HepG2 (cell line): ENCODE measurements around the gene BCL2L11. TPM values are rescaled to one million over a fixed set of nuclear protein-coding genes. Genes with fewer than 3 reads are reported as not detected.
A peak's percentile ranks its signal among the peaks of the same experiment; 100 is the strongest.

Experiments used
- ARHGAP35 ChIP-seq: sonication (generic); formaldehyde crosslinking; IDR thresholded peaks from 2 replicates; pipeline ENCODE4 v1.9.0; 2022; ENCODE audit warnings: mild to moderate bottlenecking, inconsistent platforms, moderate library complexity, missing genetic modification reagents, borderline replicate concordance
- ARID4A ChIP-seq: sonication (generic); formaldehyde crosslinking; IDR thresholded peaks from 2 replicates; pipeline ENCODE4 v1.5.0; 2020; ENCODE audit warnings: mild to moderate bottlenecking, missing genetic modification reagents, borderline replicate concordance
- DNMT1 ChIP-seq: sonication (generic); formaldehyde crosslinking; IDR thresholded peaks from 2 replicates; pipeline ENCODE4 v1.5.1; 2020; ENCODE audit warnings: mild to moderate bottlenecking, missing genetic modification reagents
- E2F5 ChIP-seq: sonication (generic); formaldehyde crosslinking; conservative IDR thresholded peaks from 2 replicates; pipeline ENCODE4 v1.4.0; 2020; ENCODE audit warnings: missing genetic modification reagents
- HDAC2 ChIP-seq: sonication (generic); formaldehyde crosslinking; IDR thresholded peaks from 2 replicates; pipeline ENCODE4 v1.4.0; 2020; ENCODE audit warnings: missing genetic modification reagents
- HNF1B ChIP-seq: sonication (generic); formaldehyde crosslinking; IDR thresholded peaks from 2 replicates; pipeline ENCODE4 v1.5.1; 2020; ENCODE audit warnings: mild to moderate bottlenecking, moderate library complexity, missing genetic modification reagents
- HOXA3 ChIP-seq: sonication (generic); formaldehyde crosslinking; IDR thresholded peaks from 2 replicates; pipeline ENCODE4 v1.5.0; 2020; ENCODE audit warnings: missing genetic modification reagents
- KDM5B ChIP-seq: sonication (generic); formaldehyde crosslinking; IDR thresholded peaks from 2 replicates; pipeline ENCODE4 v1.4.0; 2020; ENCODE audit warnings: missing genetic modification reagents, mild to moderate bottlenecking, borderline replicate concordance
- KLF16 ChIP-seq, 2 experiments: sonication (generic) in 1 of 2; formaldehyde crosslinking in 1 of 2; IDR thresholded peaks; 2 replicates each; pipeline versions ENCODE4 v1.6.1 to v1.8.0; 2016 to 2023; ENCODE audit warnings: missing genetic modification reagents in 2 of 2, missing compliant biosample characterization in 1 of 2
- POLR2G ChIP-seq: fragments of 200-400 bp; formaldehyde crosslinking; IDR thresholded peaks from 2 replicates; pipeline ENCODE4 v1.6.1; 2018; ENCODE audit warnings: mild to moderate bottlenecking, low read depth, low read length, moderate library complexity
- TEAD3 ChIP-seq: optimal IDR thresholded peaks from 2 replicates; pipeline ENCODE3; 2016; ENCODE audit warnings: borderline replicate concordance
- ZBTB20 ChIP-seq: sonication (generic); formaldehyde crosslinking; IDR thresholded peaks from 2 replicates; pipeline ENCODE4 v1.8.1; 2023; ENCODE audit warnings: missing genetic modification reagents, low read depth, mild to moderate bottlenecking, borderline replicate concordance
- ZFAT ChIP-seq: sonication (generic); formaldehyde crosslinking; conservative IDR thresholded peaks from 2 replicates; pipeline ENCODE4 v1.8.1; 2023; ENCODE audit warnings: missing genetic modification reagents, inconsistent platforms
- ZFP36L1 ChIP-seq: sonication (generic); formaldehyde crosslinking; IDR thresholded peaks from 2 replicates; pipeline ENCODE4 v1.8.0; 2022; ENCODE audit warnings: mild to moderate bottlenecking, missing genetic modification reagents, moderate library complexity
- ZFP91 ChIP-seq: sonication (generic); formaldehyde crosslinking; IDR thresholded peaks from 2 replicates; pipeline ENCODE4 v1.9.0; 2022; ENCODE audit warnings: missing genetic modification reagents, mild to moderate bottlenecking, borderline replicate concordance
- ZNF44 ChIP-seq: sonication (generic); formaldehyde crosslinking; IDR thresholded peaks from 2 replicates; pipeline ENCODE4 v1.5.1; 2020; ENCODE audit warnings: mild to moderate bottlenecking, missing genetic modification reagents
- ZNF557 ChIP-seq: sonication (generic); formaldehyde crosslinking; IDR thresholded peaks from 2 replicates; pipeline ENCODE4 v1.4.0; 2020; ENCODE audit warnings: missing genetic modification reagents
- ZNF598 ChIP-seq: sonication (generic); formaldehyde crosslinking; IDR thresholded peaks from 2 replicates; pipeline ENCODE4 v1.5.1; 2020; ENCODE audit warnings: mild to moderate bottlenecking, missing genetic modification reagents, borderline replicate concordance
- ZNF883 ChIP-seq: sonication (generic); formaldehyde crosslinking; IDR thresholded peaks from 2 replicates; pipeline ENCODE4 v1.5.1; 2020; ENCODE audit warnings: mild to moderate bottlenecking, missing genetic modification reagents; ENCODE audit errors: not compliant biosample characterization
- ZSCAN29 ChIP-seq: sonication (generic); formaldehyde crosslinking; conservative IDR thresholded peaks from 2 replicates; pipeline ENCODE4 v1.4.0; 2020; ENCODE audit warnings: mild to moderate bottlenecking, missing genetic modification reagents
- polyA plus RNA-seq, 8 experiments: library from polyadenylated mRNA; depleted of rRNA in 3 of 8; stranded (reverse) in 7 of 8; unstranded in 1 of 8; fragments of >200 nt; fragmentation: Illumina TruSeq in 4 of 8; extraction: Trizol in 4 of 8; gene quantifications; 2 replicates each; pipeline versions ENCODE4 v1.2.1 to v1.2.3, GENCODE V29; 2011 to 2016; ENCODE audit warnings: low read depth in 4 of 8, missing spikeins in 1 of 8, mixed read lengths in 1 of 8; ENCODE audit not compliant: insufficient read depth in 1 of 8
- total RNA-seq, 5 experiments: library from RNA; depleted of rRNA; stranded (reverse); fragments of >200 nt; fragmentation: Illumina TruSeq; extraction: Trizol; gene quantifications; 2 replicates each; pipeline ENCODE4 v1.2.3, GENCODE V29; 2016; ENCODE audit warnings: low read depth in 1 of 5

Gene BCL2L11
- total and polyA plus RNA-seq, 2 of the 13 experiments (the other 11 are each of a cell fraction or from before 2014, with no cell fraction given) = 6.1 to 9.7 TPM

GRCh38 chr2:111122631-111123421 is 2.1 kb downstream of the BCL2L11 start (continued):
- peak; percentile 52; the same call in 1 of the 2 replicates for TF ChIP-seq ARHGAP35
- no peak for TF ChIP-seq KLF16 (CRISPR knock-in tag; IDR thresholded peaks at IDR 0.05)
- TF ChIP-seq ZNF557 (CRISPR knock-in tag) = 0 out of 2 replicates have a peak, but pooled peaks have one; percentile 9
- peak; percentile 80; the same call in 1 of the 2 replicates for TF ChIP-seq ZNF598
- peak; percentile 0; the same call in 1 of the 2 replicates for TF ChIP-seq POLR2G
- no peak; the same call in 1 of the 2 replicates for TF ChIP-seq ZFP91 (CRISPR knock-in tag)
- TF ChIP-seq ZFAT (CRISPR knock-in tag) = no peak
- TF ChIP-seq E2F5 (CRISPR knock-in tag) = peak; percentile 23; the same call in 1 of the 2 replicates
- peak; percentile 76; the same call in 1 of the 2 replicates for TF ChIP-seq ZNF44 (CRISPR knock-in tag)
- TF ChIP-seq ZNF883 (CRISPR knock-in tag) = peak; percentile 41
- TF ChIP-seq ZFP36L1 (CRISPR knock-in tag) = no peak
- peak; percentile 66 for TF ChIP-seq ARID4A (CRISPR knock-in tag)
- no peak for TF ChIP-seq TEAD3
- TF ChIP-seq HNF1B (CRISPR knock-in tag) = peak; percentile 64; the same call in 1 of the 2 replicates
- peak; percentile 29; the same call in 1 of the 2 replicates for TF ChIP-seq HOXA3 (CRISPR knock-in tag)
- TF ChIP-seq ZSCAN29 (CRISPR knock-in tag) = 0 out of 2 replicates have a peak, but pooled peaks have one; percentile 40
- peak; percentile 52; the same call in 1 of the 2 replicates for TF ChIP-seq HDAC2 (CRISPR knock-in tag)
- peak; percentile 72; the same call in 1 of the 2 replicates for TF ChIP-seq DNMT1 (CRISPR knock-in tag)
- TF ChIP-seq ZBTB20 = 0 out of 2 replicates have a peak, but pooled peaks have one; percentile 66
- TF ChIP-seq KDM5B (CRISPR knock-in tag) = no peak; the same call in 1 of the 2 replicates
